Transverse colon (tissue), 4 donors: ENCODE measurements around the gene TMEM26. TPM values are rescaled to one million over a fixed set of nuclear protein-coding genes. Genes with fewer than 3 reads are reported as not detected.

Experiments used
- DNase-seq: peaks from one replicate; pipeline ENCODE4 v3.0.0-alpha.2; 2019
- H3K27ac ChIP-seq, 4 donors: fragments of 200-600 bp; sonication (generic); 2 replicates each; pipeline ENCODE4 v1.5.1; 2016 to 2018; ENCODE audit warnings: inconsistent platforms in 4 of 4
- H3K27me3 ChIP-seq: fragments of 200-600 bp; sonication (generic); 2 replicates; pipeline ENCODE4 v1.5.1; 2017; ENCODE audit warnings: inconsistent platforms
- H3K36me3 ChIP-seq, 4 donors: fragments of 200-600 bp; sonication (generic); 2 replicates each; pipeline ENCODE4 v1.5.1; 2017 to 2019; ENCODE audit warnings: inconsistent platforms in 4 of 4
- H3K4me1 ChIP-seq, 4 donors: fragments of 200-600 bp; sonication (generic); 2 replicates each; pipeline ENCODE4 v1.5.1; 2017 to 2020; ENCODE audit warnings: inconsistent platforms in 4 of 4
- H3K4me3 ChIP-seq, 4 donors: fragments of 200-600 bp; sonication (generic); 1 replicate in 1 of 4; 2 replicates in 3 of 4; pipeline versions ENCODE4 v1.5.1 to v1.6.1; 2017 to 2019; ENCODE audit warnings: inconsistent platforms in 4 of 4
- H3K9me3 ChIP-seq, 2 donors: fragments of 200-600 bp; sonication (generic); 2 replicates each; pipeline ENCODE4 v1.5.1; 2017 to 2019; ENCODE audit warnings: inconsistent platforms in 2 of 2
- EP300 ChIP-seq: sonication (generic); formaldehyde crosslinking; IDR thresholded peaks from one replicate; pipeline ENCODE4 v1.6.1; 2017; ENCODE audit warnings: antibody characterized with exemption, low read depth
- POLR2A ChIP-seq: fragments of 450-650 bp; IDR thresholded peaks from one replicate; pipeline ENCODE4 v1.6.1; 2016; ENCODE audit warnings: antibody characterized with exemption, mild to moderate bottlenecking, moderate library complexity
- POLR2AphosphoS5 ChIP-seq, 3 donors: sonication (generic); formaldehyde crosslinking; IDR thresholded peaks; one replicate each; pipeline ENCODE4 v1.6.1; 2016; ENCODE audit warnings: antibody characterized with exemption in 3 of 3
- WGBS, 2 donors: methylation state at CpG; one replicate each; pipeline ENCODE4 v1.1.5; 2018; ENCODE audit warnings: low coverage in 1 of 2; 5-methylcytosine and 5-hydroxymethylcytosine counted together
- in situ Hi-C, 4 donors: fragments of 200-750 bp; cut with MboI; loops; one replicate each; pipeline versions ENCODE4 v1.15.0 to v1.15.1; 2017; ENCODE audit warnings: low sequenced_read_pairs in 3 of 4, low pct_ligation_motif_present in 1 of 4, low pct_unique_long_range_greater_than_20kb in 1 of 4
- intact Hi-C: fragments of 100-400 bp; cut with DNase I; formaldehyde crosslinking; loops from one replicate; pipeline ENCODE4 v1.15.1; 2023; ENCODE audit warnings: low total_unique reads
- total RNA-seq, 4 donors: library from RNA; depleted of rRNA; stranded (reverse); fragments of >200 nt; gene quantifications; one replicate each; pipeline ENCODE4 v1.1.0, GENCODE V29; 2016
- TF ChIP-seq, protein P1 (sequence below), 5 experiments: fragments of 200-600 bp in 3 of 5; fragments of 450-650 bp in 2 of 5; sonication (generic) in 3 of 5; IDR thresholded peaks; 1 replicate in 2 of 5; 2 replicates in 3 of 5; pipeline ENCODE4 v1.5.1; 2016 to 2017; ENCODE audit warnings: antibody characterized with exemption in 5 of 5, inconsistent platforms in 3 of 5, mild to moderate bottlenecking in 2 of 5, moderate library complexity in 1 of 5

The TMEM26 gene
- total RNA-seq, 4 donors from 2014 or later, result 0.27 to 3.0 (median 1.9) TPM; not detected in 1

DNA sequence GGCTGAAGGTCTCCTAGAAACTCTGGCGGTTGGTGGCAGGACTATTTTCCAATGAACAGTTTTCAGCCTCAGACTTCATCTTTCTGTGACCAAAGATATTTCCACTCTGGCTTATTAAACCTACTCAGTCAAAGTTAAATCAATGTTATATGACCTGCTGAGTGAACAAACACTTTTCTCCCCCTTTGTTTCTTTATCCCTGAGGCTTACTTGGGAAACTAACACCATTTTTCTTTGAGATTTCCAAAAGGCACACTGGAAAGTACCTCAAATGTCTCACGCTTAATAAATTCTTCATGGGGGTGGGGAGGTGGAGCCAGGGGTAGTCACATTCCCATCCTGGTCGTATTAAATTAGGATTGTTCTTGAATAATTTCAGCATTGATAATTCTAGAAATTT is 1.8 kb downstream of the TMEM26 start:
- Histone ChIP-seq H3K9me3 (no peaks in the 10 kb centered on the region), H3K27me3 (peaks cover 24% of the 10 kb centered on the region), H3K4me1 (peaks cover 0 to 9% (median 2%) of the 10 kb centered on the region in 4 donors), H3K27ac (no peak overlapping the region), H3K4me3 (no peak overlapping the region), H3K36me3 (no peaks in the 10 kb centered on the region)
- no peak for DNase-seq
- intact Hi-C loops (no loop called here), in situ Hi-C loops (no loop called here)
- WGBS, 2 donors, result 87 to 93% methylated on average over 3 of the region's 3 CpGs
- TF ChIP-seq POLR2AphosphoS5 (IDR thresholded peaks at IDR 0.05), result no peak
- TF ChIP-seq POLR2A, result no peak
- TF ChIP-seq EP300, result no peak
- TF ChIP-seq, protein P1, sequence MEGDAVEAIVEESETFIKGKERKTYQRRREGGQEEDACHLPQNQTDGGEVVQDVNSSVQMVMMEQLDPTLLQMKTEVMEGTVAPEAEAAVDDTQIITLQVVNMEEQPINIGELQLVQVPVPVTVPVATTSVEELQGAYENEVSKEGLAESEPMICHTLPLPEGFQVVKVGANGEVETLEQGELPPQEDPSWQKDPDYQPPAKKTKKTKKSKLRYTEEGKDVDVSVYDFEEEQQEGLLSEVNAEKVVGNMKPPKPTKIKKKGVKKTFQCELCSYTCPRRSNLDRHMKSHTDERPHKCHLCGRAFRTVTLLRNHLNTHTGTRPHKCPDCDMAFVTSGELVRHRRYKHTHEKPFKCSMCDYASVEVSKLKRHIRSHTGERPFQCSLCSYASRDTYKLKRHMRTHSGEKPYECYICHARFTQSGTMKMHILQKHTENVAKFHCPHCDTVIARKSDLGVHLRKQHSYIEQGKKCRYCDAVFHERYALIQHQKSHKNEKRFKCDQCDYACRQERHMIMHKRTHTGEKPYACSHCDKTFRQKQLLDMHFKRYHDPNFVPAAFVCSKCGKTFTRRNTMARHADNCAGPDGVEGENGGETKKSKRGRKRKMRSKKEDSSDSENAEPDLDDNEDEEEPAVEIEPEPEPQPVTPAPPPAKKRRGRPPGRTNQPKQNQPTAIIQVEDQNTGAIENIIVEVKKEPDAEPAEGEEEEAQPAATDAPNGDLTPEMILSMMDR (IDR thresholded peaks at IDR 0.05), result no peak

DNA sequence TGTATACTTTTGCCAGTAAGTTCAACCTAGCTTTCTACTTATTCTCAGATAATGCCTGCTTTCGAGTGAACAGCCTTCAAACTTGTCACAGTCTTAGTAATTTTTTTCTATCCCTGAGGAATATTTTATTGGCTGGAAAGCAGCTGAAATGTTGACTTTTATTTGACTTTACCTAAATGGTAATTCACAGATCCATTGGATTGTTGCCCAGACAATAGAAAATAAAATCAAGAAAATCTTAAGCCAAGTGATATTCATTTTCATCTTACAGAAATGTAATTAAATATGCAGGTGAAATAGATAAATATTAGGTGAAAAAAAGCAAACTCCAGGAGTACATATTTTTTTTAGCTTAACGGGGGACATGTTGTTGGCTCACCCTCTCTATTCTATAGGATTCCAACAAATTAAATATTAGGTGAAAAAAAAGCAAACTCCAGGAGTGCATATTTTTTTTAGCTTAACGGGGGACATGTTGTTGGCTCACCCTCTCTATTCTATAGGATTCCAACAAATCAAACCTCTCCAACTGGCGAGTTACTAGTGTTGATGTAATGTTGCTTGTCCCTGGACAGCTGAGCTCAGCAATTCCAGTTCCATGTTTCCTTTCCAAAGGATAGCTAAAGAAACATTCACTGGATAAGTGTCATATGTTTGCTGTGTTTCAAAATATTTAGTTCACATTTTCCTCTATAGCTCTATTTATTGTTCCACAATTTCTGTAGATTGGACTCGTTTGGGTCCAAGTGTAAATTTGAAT is 4.2 kb downstream of the TMEM26 start:
- in situ Hi-C loops (no loop called here), intact Hi-C loops (no loop called here)
- Histone ChIP-seq H3K36me3 (no peaks in the 10 kb centered on the region), H3K4me3 (no peak overlapping the region), H3K27me3 (peaks cover 24% of the 10 kb centered on the region), H3K9me3 (no peaks in the 10 kb centered on the region), H3K4me1 (peaks cover 0 to 9% (median 2%) of the 10 kb centered on the region in 4 donors), H3K27ac (no peak overlapping the region)
- 67 to 68% methylated on average over 5 of the region's 5 CpGs for WGBS, 2 donors
- no peak for DNase-seq
- TF ChIP-seq POLR2A (no peak), EP300 (no peak), POLR2AphosphoS5 (IDR thresholded peaks at IDR 0.05) (no peak)
- TF ChIP-seq, protein P1 (IDR thresholded peaks at IDR 0.05), result no peak

DNA sequence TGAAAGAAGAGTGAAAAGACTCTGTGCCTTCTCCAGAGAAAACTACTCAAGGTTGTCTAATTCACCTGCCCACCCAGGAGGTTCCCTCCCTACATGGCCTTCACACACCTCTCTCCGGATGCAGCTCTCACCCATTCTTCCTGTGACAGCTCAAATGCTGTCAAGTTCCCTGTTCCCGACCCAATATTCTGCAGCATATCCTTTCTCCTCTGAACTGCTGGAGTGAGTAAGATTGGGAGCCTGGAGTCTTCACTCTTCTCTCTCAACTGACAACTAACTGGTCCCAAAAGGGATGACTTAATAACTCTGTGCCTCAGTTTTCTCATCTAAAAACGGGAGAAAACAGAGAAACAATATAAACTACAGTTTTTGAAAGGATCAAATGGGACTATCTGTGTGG is 5.1 kb downstream of the TMEM26 start:
- TF ChIP-seq EP300, result no peak
- no peak for TF ChIP-seq POLR2A
- TF ChIP-seq, protein P1 (IDR thresholded peaks at IDR 0.05), result no peak
- H3K27ac ChIP-seq, result no peak overlapping the region
- intact Hi-C loops, result no loop called here
- H3K27me3 ChIP-seq, result peaks cover 16% of the 10 kb centered on the region
- peaks cover 0 to 9% (median 0%) of the 10 kb centered on the region in 4 donors for H3K4me1 ChIP-seq
- in situ Hi-C loops, result no loop called here
- H3K36me3 ChIP-seq, result no peaks in the 10 kb centered on the region
- DNase-seq, result no peak
- 74 to 77% methylated on average over 3 of the region's 3 CpGs for WGBS, 2 donors
- no peaks in the 10 kb centered on the region for H3K9me3 ChIP-seq
- H3K4me3 ChIP-seq, result no peak overlapping the region

DNA sequence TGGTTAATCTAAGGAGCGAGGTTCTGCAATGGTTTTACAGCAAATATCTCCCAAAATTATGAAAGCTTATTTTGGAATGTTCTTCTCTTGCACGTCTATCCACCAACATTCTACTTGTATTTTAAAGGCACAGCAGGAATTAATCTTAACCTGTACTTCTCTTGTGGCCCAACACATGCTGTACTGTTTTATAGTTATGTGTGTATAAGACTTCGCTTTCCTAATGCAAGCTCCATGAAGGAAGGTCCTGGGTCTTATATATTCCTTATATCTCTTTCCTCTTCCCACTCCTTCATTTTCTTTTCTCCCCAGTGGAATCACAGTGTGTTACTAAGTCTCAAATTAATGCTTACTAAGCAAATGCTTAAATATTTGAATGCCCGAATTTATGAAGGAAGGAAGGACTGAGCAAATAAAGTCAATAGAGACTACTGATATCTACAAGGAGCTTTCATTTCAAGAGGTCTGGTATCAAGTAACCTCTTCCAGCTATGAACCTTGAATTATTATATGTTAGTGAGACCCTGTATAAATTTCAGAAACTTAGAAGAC is 14.0 kb downstream of the TMEM26 start:
- H3K27me3 ChIP-seq, result no peaks in the 10 kb centered on the region
- DNase-seq, result no peak
- in situ Hi-C loops, result no loop called here
- TF ChIP-seq POLR2AphosphoS5 (IDR thresholded peaks at IDR 0.05) (no peak), EP300 (no peak), POLR2A (no peak)
- TF ChIP-seq, protein P1 (IDR thresholded peaks at IDR 0.05), result no peak
- no peaks in the 10 kb centered on the region for H3K9me3 ChIP-seq
- no peak overlapping the region for H3K4me3 ChIP-seq
- intact Hi-C loops, result no loop called here
- peaks cover 0 to 6% (median 0%) of the 10 kb centered on the region in 4 donors for H3K4me1 ChIP-seq
- no peaks in the 10 kb centered on the region for H3K36me3 ChIP-seq
- WGBS, 2 donors, result 59 to 62% methylated on average over 4 of the region's 4 CpGs
- H3K27ac ChIP-seq, result no peak overlapping the region
